ENCODE results near the gene CTSZ. TPM values are rescaled to one million over a fixed set of nuclear protein-coding genes. Genes with fewer than 3 reads are reported as not detected.

The CTSZ gene
- total and polyA plus RNA-seq, 4 donors, result 11.8 to 233 (median 188) TPM

DNA sequence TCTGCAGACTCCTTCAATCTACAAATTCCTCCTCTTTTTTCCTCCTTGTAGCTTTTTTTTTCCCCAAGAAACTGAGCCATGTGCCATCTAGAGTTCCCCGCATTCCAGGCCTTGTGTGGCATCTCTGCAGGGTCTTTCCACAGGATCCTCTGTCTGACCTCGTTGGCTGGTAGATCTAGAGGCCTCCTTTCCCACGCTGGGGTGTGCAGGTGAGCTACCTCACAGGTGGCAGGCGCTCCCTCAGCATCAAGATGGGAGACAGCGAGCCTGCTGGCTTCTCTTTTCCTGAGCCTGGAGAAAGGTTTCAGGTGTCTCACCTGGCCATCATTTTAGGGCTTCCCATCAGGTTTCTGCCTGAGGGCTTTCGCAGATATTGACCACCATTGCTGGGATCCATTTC lies 35.6 kb downstream of the CTSZ start:
- Histone ChIP-seq H3K4me1 (ENCODE audit: control insufficient read depth in 4 of 4, insufficient read depth in 4 of 4, low read length in 3 of 4) (no peaks in the 10 kb centered on the region), H3K9me3 (ENCODE audit: control insufficient read depth in 4 of 4, low read length in 3 of 4) (peaks cover 0 to 8% (median 5%) of the 10 kb centered on the region in 4 donors), H3K36me3 (ENCODE audit: control insufficient read depth in 4 of 4, insufficient read depth in 3 of 4, low read depth in 1 of 4, low read length in 3 of 4) (no peaks in the 10 kb centered on the region), H3K9ac (ENCODE audit: low read depth in 1 of 2, low read length in 2 of 2) (no peak overlapping the region), H3K27me3 (ENCODE audit: control insufficient read depth in 4 of 4, insufficient read depth in 4 of 4, low read length in 3 of 4) (no peaks in the 10 kb centered on the region), H3K27ac (ENCODE audit: low read depth in 1 of 2, low read length in 2 of 2) (no peak overlapping the region), H3K4me3 (ENCODE audit: low read depth in 1 of 3, low read length in 3 of 3) (no peak overlapping the region)
- no peak for TF ChIP-seq FOXA2 (IDR thresholded peaks at IDR 0.05)
- TF ChIP-seq SP1 (IDR thresholded peaks at IDR 0.05), result no peak
- no peak for TF ChIP-seq HNF4G (IDR thresholded peaks at IDR 0.05)
- TF ChIP-seq FOXA1 (IDR thresholded peaks at IDR 0.05), result no peak
- TF ChIP-seq NR2F2 (IDR thresholded peaks at IDR 0.05), result no peak
- TF ChIP-seq JUND (IDR thresholded peaks at IDR 0.05), result no peak
- TF ChIP-seq, protein P1, sequence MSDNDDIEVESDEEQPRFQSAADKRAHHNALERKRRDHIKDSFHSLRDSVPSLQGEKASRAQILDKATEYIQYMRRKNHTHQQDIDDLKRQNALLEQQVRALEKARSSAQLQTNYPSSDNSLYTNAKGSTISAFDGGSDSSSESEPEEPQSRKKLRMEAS (IDR thresholded peaks at IDR 0.05), result no peak
- TF ChIP-seq RAD21 (IDR thresholded peaks at IDR 0.05), result no peak
- WGBS, result 85% methylated on average over 6 of the region's 6 CpGs
- no peak for DNase-seq (ENCODE audit: low spot score)

DNA sequence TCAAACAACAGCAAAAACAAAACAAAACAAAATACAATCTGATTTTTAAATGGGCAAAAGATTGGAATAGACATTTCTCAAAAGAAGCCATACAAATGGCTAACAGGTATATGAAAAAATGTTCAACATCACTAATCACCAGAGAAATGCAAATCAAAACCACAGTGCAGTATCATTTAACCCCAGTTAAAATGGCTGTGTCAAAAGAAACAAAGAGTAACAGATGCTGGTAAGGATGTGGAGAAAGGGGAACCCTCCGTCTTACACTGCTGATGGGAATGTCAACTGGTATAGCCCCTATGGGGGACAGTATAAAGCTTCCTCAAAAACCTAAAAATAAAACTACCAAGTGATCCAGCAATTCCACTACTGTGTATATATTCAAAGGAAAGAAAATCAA lies 36.9 kb downstream of the CTSZ start:
- no peak for TF ChIP-seq TAF1 (conservative IDR thresholded peaks at IDR 0.05)
- no peak for TF ChIP-seq HNF4G (IDR thresholded peaks at IDR 0.05)
- no peak for TF ChIP-seq YY1 (IDR thresholded peaks at IDR 0.05)
- TF ChIP-seq, protein P1 (IDR thresholded peaks at IDR 0.05), result no peak
- TF ChIP-seq GABPA (IDR thresholded peaks at IDR 0.05 in 1 of 2, conservative IDR thresholded peaks at IDR 0.05 in 1 of 2), result no peak
- no peak for TF ChIP-seq HNF4A (conservative IDR thresholded peaks at IDR 0.05)
- TF ChIP-seq RAD21 (IDR thresholded peaks at IDR 0.05), result no peak
- TF ChIP-seq EGR1 (IDR thresholded peaks at IDR 0.05; ENCODE audit: low read depth in 2 of 2), result no peak
- no peak for TF ChIP-seq JUND (IDR thresholded peaks at IDR 0.05)
- TF ChIP-seq, protein P2, sequence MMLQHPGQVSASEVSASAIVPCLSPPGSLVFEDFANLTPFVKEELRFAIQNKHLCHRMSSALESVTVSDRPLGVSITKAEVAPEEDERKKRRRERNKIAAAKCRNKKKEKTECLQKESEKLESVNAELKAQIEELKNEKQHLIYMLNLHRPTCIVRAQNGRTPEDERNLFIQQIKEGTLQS (IDR thresholded peaks at IDR 0.05), result no peak
- Histone ChIP-seq H3K36me3 (ENCODE audit: control insufficient read depth in 4 of 4, insufficient read depth in 3 of 4, low read depth in 1 of 4, low read length in 3 of 4) (no peaks in the 10 kb centered on the region), H3K9me3 (ENCODE audit: control insufficient read depth in 4 of 4, low read length in 3 of 4) (peaks cover 0 to 1% (median 0%) of the 10 kb centered on the region in 4 donors), H3K4me1 (ENCODE audit: control insufficient read depth in 4 of 4, insufficient read depth in 4 of 4, low read length in 3 of 4) (no peaks in the 10 kb centered on the region), H3K4me3 (ENCODE audit: low read depth in 1 of 3, low read length in 3 of 3) (no peak overlapping the region), H3K27ac (ENCODE audit: low read depth in 1 of 2, low read length in 2 of 2) (no peak overlapping the region), H3K27me3 (ENCODE audit: control insufficient read depth in 4 of 4, insufficient read depth in 4 of 4, low read length in 3 of 4) (no peaks in the 10 kb centered on the region), H3K9ac (ENCODE audit: low read depth in 1 of 2, low read length in 2 of 2) (no peak overlapping the region)
- 79% methylated on average over 1 of the region's 1 CpG for WGBS
- DNase-seq (ENCODE audit: low spot score), result no peak

DNA sequence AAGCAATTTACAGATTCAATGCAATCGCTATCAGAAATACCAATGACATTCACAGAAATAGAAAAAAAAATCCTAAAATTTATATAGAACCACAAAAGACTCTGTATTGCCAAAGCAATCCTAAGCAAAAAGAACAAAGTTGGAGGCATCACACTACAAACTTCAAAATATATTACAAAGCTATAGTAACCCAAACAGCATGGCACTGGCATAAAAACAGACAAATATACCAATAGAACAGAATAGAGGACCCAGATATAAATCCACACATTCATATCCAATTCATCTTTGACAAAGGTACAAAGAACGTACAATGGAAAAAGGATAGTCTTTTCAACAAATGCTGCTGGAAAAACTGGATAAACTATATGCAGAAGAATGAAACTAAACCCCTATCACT lies 37.6 kb downstream of the CTSZ start:
- H3K4me3 ChIP-seq (ENCODE audit: low read depth in 1 of 3, low read length in 3 of 3), result no peak overlapping the region

More for the DNA sequence above, 37.6 kb downstream of the CTSZ start:
- TF ChIP-seq CTCF (IDR thresholded peaks at IDR 0.05; ENCODE audit: low read depth, low read length, missing input control) (no peak), RXRA (IDR thresholded peaks at IDR 0.05) (no peak), HNF4G (IDR thresholded peaks at IDR 0.05) (no peak), JUND (IDR thresholded peaks at IDR 0.05) (no peak), FOXA2 (IDR thresholded peaks at IDR 0.05) (no peak), NR2F2 (IDR thresholded peaks at IDR 0.05) (no peak)
- no peak overlapping the region for H3K27ac ChIP-seq (ENCODE audit: low read depth in 1 of 2, low read length in 2 of 2)
- no peak for DNase-seq (ENCODE audit: low spot score)
- 43% methylated on average over 2 of the region's 2 CpGs for WGBS
- H3K36me3 ChIP-seq (ENCODE audit: control insufficient read depth in 4 of 4, insufficient read depth in 3 of 4, low read depth in 1 of 4, low read length in 3 of 4), result no peaks in the 10 kb centered on the region
- H3K27me3 ChIP-seq (ENCODE audit: control insufficient read depth in 4 of 4, insufficient read depth in 4 of 4, low read length in 3 of 4), result no peaks in the 10 kb centered on the region
- H3K9me3 ChIP-seq (ENCODE audit: control insufficient read depth in 4 of 4, low read length in 3 of 4), result no peaks in the 10 kb centered on the region
- H3K9ac ChIP-seq (ENCODE audit: low read depth in 1 of 2, low read length in 2 of 2), result no peak overlapping the region
- H3K4me1 ChIP-seq (ENCODE audit: control insufficient read depth in 4 of 4, insufficient read depth in 4 of 4, low read length in 3 of 4), result no peaks in the 10 kb centered on the region
